Thyroid gland (tissue), 4 donors: ENCODE data around the gene SLC17A7.

Experiments
- POLR2A ChIP-seq, 2 donors: fragments of 450-650 bp; IDR thresholded peaks; one replicate each; pipeline ENCODE4 v1.6.1; 2017; ENCODE audit warnings: antibody characterized with exemption in 2 of 2, mild to moderate bottlenecking in 2 of 2, moderate library complexity in 1 of 2
- TF ChIP-seq, protein P1 (sequence below), 6 experiments: fragments of 200-600 bp in 3 of 6; fragments of 450-650 bp in 3 of 6; sonication (generic) in 3 of 6; IDR thresholded peaks; one replicate each; pipeline ENCODE4 v1.5.1; 2016 to 2019; ENCODE audit warnings: antibody characterized with exemption in 6 of 6, mild to moderate bottlenecking in 2 of 6, inconsistent platforms in 1 of 6, moderate library complexity in 1 of 6

DNA sequence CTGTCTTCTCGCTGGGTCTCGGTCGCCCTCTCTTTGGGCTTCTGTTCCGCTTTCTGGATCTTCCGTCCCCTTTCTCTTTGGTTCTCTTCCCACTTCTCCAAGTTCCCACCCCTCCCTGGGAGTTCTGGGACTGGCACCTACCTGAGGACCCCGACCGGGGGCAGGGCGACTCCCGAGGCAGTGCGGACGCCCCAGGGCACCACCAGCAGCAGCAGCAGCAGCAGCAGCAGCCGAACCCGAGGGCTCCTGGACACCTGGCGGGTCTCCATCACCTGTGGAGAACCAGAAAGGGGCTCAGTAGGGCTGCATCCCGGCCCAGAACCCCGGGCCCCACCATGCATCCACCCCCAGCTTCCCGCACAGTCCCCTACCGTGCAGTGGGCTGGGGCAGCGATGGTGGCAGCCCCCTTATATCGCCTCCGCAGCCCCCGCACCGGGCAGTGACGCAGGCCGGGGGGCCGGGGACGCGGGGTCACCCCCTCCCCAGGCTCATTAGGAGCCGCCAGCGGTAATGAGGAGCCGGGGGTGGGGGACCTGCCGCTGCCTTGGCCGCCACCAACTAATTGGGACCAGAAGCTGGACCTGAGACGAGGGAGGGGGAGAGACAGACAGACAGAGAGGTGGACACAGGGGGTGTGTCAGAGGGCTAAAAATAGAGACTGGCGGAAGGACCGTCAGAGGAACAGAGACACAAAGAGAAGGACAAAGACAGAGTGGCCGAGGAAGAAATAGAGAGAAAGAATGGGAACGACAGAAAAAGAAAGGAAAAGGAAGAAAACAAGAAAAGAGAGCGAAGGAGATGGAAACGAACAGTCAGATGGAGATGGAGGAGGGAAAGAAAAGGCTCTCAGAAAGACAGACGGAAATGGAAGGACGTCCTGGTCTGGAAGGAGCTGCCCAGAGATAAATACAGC is 18.0 kb downstream of the SLC17A7 start, which contains the start of gene PTH2:
- TF ChIP-seq, protein P1, sequence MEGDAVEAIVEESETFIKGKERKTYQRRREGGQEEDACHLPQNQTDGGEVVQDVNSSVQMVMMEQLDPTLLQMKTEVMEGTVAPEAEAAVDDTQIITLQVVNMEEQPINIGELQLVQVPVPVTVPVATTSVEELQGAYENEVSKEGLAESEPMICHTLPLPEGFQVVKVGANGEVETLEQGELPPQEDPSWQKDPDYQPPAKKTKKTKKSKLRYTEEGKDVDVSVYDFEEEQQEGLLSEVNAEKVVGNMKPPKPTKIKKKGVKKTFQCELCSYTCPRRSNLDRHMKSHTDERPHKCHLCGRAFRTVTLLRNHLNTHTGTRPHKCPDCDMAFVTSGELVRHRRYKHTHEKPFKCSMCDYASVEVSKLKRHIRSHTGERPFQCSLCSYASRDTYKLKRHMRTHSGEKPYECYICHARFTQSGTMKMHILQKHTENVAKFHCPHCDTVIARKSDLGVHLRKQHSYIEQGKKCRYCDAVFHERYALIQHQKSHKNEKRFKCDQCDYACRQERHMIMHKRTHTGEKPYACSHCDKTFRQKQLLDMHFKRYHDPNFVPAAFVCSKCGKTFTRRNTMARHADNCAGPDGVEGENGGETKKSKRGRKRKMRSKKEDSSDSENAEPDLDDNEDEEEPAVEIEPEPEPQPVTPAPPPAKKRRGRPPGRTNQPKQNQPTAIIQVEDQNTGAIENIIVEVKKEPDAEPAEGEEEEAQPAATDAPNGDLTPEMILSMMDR (IDR thresholded peaks at IDR 0.05): no peak
- TF ChIP-seq POLR2A (IDR thresholded peaks at IDR 0.05): no peak
